ENCODE results near the gene ADCY3.

GRCh38 chr2:24824071-24824588 is 95.9 kb downstream of the ADCY3 start:
- TF ChIP-seq BCL3 (CRISPR knock-in tag; IDR thresholded peaks at IDR 0.05) (no peak), ZNF30 (CRISPR knock-in tag; IDR thresholded peaks at IDR 0.05) (no peak), ZNF652 (CRISPR knock-in tag; IDR thresholded peaks at IDR 0.05; ENCODE audit: borderline replicate concordance, low read depth) (no peak), TIGD3 (CRISPR knock-in tag; IDR thresholded peaks at IDR 0.05; ENCODE audit: borderline replicate concordance) (no peak)

Measured in HepG2 (cell line).